CD4-positive, alpha-beta T cell treated with Interleukin-1 beta for 1 hour (primary cell): ENCODE data around the gene TSPAN10.
"Not testable (repeated sequence)": the region's sequence is repeated elsewhere in the genome, so short reads cannot be mapped to it uniquely, and the experiment has no call there.

Source experiments
- DNase-seq, 2 donors: peaks; one replicate each; pipeline ENCODE4 v3.0.0-alpha.2; 2020 to 2022

TSPAN10 gene

DNA sequence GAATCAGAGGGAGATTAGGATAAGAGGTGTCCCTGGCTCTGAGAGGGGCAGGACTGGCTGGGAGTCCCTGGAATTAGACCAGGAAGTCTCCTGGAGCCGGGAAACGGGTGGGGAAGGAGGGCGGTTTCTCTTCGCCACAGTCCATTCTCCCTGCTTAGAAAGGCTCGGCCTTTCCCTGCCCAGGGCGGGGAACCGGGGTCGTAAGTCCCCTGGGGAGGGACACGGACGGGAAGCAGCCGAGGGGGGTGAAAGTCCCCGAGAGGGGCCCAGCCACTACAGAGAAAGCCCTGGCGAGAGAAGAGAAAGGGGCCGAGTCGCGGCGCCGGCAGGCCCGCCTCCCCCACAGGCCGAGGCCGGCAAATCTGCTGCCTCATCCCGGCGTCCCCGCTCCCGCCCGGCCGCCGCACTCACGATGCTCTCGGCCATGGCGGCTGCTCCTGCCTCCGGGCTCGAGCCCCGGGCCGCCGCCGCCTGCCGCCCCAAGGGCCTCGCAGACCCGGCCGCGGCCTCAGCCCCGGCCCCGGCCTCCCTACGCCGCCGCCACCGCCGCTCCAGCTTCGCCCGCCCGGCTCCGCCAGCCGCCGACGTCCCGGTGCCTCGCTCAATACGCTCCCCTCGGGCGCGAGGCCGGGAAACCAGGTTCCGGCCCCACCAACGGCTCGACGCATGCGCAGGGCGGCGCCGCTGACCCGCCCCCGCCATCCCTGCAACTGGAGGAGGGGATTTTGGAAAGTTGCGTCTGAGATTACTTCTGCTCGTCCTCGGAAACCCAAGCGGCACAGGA lies at the start of gene TSPAN10, which contains the start of gene NPLOC4:
TSPAN10 (plus strand) TSS at position 692 of the 784 bp plus-strand sequence. CDS start 5,217 bp downstream, outside the sequence.
NPLOC4 (minus strand) TSS at position 608 of the 784 bp plus-strand sequence; CDS start at position 426, 182 bp downstream.
- peak; percentile 84 to 87 for DNase-seq

DNA sequence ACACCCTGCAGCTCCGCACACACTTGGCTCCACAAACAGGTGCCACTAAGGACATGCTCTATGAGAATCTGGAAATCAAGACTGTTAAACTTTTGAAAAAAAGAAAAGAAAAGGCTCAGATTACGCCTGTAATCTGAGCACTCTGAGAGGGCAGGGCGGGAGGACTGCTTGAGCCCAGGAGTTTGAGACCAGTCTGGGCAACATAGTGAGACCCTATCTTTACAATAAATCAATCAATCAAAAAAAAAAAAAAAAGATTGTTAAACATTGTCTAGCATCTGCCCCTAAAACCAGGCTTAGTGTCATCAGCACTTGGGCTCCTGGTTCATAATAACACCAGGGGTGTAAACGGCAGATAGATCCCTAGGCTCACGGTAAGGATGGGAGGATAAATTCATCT lies 47.4 kb upstream of the TSPAN10 start:
- no peak for DNase-seq

DNA sequence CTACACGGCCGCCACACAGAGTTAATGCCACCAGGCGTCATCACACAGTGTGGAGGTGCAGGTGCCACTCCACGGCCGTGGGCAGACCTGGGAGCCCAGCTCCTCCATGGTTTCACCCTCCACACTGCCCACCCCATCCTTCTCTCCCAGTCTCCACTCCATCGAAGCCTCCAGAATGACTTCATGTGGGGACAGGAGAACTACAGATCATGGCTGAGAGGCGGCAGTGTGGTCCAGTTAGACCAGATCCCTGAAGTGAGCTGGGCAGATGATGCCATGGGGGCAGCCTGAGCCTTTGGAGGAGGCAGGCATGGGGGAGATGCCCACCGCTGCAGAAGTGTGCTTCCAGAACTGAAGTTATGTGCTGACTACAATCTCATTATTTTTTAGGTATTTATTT lies 46.9 kb upstream of the TSPAN10 start:
- DNase-seq: no peak

DNA sequence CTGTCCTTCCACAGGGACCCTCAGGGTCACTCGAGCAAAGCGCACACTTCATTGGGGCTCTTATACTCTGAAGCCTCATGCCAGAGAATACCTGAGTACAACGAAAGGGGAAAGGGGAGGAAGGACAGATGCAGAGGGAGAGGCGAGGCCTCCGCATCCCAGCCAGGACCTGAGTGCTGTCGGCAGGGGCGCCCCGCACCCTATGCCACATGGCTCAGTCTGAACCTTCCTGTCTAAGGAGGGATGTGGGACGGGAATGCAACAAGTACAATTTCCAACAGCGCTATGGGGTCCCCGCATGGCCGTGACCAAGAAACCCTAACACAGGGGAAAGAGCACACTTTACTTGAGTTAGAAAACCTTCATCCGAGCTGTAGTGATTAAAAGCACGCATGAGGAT lies 45.0 kb upstream of the TSPAN10 start:
- no peak for DNase-seq

DNA sequence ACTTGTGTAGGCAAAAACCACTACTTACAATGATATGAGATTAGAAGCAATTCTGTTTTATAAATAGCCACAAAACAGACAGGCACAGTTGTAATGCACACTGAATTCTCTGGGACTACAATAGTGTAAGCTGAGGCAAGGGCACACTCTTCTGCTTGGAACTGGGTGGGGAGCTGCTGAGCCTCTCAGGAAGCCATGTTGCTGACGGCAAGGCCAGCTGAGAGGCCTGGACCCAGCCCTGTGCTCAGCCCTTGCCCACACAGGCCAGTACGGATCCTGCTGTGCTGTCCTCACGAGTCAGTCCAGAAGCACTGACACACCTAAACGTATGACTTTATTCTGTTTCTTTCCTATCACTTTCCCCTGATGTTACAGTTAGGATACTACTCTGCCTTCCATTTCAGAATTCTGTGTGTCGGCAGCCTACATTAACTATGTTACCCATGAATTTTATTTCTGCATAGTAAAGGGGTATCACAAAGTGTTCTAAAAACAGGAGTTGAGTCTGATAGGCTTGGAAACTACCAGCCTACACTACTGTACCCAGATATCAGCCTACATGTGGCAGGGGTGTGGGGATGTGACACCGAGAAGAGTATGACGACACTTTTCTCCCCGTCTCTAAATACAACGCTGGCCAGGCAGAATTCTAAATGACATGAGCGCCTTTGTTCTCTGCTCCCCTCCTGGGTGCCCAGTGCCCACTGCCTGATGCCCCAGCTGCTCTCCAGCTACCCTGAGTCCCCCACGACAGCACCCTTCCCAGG lies 43.7 kb upstream of the TSPAN10 start:
- no peak for DNase-seq

DNA sequence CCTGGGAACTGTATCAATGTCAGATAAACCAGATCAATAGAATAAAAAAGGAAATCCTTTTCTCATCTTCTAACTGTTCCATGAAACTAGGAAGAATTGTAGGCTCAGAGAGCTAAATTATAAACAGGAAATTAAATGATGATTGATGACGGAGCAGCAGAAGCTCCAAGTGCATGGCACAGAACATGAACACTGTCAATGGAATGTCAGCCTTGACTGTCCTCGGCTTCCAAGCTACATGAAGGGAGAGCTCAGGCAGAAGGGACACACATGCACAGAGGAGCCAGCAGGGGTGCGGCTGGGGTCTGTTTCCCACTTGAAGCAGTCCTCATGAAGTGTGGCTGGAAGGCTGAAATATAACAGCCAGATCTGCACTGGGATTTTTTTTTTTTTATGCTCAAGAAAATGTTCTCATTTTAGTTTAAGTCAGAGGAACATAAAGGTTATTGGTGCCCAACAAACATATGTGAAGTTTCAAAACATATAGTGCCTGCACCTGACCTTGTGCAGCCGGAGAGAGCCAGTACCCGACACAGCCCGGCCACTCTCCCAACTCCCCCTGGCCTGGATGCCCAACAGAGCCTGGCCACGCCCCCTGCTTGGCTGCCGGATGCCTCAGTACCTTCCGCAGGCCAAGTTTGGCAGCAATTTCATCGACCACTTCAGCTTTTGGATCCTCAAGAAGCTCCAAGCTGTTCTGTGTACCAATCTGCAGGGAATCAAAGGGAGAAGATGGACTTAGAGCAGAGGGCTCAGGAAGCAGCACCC lies 37.1 kb upstream of the TSPAN10 start:
- no peak for DNase-seq

DNA sequence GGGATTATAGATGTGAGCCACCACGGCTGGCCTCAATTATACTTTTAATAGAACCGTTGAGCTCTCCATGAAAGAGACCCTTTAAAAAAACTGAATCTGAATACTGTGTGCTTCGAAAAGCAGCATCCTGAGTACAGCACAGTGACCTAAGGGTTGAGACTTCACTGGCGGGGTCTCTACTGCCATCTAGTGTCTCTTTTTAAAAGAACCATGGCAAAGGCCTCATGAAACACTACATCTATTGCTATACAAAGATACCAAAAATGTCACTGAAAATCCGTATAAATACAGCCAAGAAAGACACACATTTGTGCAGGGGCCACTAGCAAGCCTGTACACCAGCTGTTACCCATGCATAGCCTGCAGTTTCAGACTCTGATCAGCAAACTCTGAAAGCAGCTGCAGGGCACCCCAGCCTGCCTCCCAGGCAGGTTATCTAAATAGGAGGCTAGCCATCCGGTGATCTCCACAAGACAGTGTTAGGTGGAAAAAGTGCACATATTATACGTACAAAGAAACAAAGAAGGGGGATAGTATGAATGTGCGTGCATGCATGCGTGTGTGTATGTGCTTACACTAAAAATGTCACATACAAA lies 35.4 kb upstream of the TSPAN10 start:
- DNase-seq: peak; percentile 45 to 72

DNA sequence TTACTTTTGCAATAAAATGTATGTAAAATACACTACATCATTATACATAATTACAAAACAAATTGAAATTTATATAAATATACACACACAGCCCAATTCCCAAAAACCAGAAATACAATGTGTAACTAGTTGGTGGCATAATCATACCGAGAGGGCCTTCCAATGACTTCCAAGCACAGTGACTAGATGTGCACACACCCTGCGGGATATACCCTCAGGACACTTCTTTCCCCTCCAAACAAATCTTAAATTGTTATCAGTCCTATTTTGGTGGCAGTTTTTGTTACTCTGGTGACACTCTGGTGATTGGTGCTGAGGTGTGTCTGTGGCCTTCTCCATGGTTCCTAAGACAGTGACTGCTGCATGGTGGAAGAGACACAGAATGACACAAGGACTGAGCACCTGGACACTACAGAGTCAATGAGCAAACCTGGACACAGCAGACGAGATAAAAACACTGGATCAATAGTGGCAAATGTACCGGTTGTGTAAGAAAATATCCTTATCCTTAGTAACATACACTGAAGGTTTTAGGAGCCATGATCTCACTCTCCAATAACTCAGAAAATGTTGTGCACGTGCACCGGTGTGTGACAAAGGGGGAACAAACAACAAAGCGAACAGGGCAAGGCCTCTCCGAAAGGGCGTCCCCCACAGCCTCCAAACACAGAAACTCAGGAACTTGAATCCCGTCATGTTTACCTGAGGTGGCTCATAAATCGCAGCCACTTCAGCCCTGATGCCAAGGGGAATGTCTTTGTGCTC lies 33.0 kb upstream of the TSPAN10 start:
- no peak for DNase-seq

DNA sequence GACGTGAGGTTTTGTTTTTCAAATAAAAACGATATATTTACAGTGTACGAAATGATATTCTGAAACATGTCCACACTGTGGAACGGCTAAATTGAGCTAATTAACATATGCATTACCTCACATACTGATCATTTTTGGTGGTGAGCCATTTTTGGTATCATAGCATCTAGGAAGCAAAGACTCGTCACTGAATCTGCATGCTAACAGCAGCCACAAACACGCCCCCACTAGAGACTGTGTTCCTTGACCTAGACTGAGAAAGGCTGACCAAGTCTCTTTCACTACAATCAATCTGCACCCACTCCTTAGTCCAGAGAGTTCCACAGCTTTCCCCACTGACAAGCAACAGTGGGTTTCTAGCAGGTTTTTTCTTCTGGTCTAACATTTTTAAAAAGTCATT lies 29.6 kb upstream of the TSPAN10 start:
- no peak for DNase-seq

DNA sequence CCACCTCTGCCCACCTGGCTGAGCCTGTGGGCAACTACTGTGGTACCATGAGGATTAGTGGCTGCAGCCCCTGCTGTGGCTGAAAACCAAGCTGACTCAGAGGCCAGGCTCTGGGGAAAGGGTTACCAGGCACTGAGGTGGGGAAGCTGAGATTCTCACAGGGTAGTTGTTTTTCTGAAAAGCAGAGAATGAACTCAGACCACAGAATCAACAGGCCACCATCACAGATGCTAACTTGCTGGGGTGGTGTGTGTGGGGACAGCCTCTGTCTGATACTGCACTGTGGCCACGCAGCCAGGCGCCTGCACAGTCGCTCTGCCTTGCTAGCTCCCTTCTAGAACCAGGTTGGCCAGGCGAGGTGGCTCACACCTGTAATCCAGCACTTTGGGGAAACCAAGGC lies 28.9 kb upstream of the TSPAN10 start:
- DNase-seq: no peak

DNA sequence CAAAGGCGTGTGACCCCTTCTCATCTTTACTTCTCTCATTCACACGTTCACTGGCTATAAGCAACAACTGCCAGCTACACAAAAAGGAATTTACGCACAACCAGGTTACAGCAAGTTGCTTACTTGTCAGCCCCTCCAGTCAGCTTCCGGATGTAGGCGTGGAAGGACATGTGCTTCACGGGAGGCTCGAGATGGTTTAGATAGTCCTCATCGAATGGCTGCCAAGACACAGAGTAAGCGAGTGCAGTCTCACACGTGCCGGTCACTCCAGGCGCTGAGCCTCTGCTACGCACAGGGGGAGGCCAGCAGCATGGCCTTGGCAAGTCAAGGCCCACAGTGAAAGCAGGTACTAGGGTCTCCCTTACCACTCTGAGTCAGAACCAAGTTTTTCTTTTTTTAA lies 28.4 kb upstream of the TSPAN10 start:
- DNase-seq: no peak

DNA sequence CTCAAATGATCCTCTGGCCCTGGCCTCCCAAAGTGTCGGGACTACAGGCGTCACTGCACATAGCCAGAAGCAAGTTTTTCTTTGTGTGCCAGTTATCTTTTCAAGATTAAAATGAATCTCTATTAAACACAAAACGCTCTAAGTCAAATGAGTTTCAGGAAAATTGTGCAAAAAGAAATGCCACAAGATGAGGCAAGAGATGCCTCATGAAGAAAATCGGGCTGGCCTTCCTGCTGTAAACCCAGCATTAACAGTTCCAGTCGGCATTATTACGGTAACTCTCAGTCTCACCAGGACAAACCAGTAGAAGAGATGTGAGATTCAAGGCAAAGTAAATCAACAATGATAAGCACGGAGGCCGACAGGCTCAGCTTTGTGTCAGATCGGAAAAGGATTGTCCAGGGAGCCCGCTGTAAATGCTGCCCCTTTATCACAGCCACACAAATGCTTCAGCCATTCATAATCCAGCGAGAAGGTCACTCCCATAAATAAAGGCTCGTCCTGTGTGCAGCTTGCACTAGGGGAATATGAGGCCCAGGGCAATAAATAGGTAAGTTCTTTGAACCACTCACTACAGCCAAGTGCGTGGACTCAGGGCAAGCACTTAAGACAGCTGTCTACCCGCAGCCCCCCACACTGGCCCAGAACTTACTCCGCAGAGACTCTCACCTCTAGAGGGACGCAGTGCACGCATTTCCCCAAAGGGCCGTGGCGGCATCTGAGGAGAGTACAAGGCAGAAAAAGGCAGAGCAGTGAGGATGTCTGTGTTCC lies 27.3 kb upstream of the TSPAN10 start:
- DNase-seq: no peak

DNA sequence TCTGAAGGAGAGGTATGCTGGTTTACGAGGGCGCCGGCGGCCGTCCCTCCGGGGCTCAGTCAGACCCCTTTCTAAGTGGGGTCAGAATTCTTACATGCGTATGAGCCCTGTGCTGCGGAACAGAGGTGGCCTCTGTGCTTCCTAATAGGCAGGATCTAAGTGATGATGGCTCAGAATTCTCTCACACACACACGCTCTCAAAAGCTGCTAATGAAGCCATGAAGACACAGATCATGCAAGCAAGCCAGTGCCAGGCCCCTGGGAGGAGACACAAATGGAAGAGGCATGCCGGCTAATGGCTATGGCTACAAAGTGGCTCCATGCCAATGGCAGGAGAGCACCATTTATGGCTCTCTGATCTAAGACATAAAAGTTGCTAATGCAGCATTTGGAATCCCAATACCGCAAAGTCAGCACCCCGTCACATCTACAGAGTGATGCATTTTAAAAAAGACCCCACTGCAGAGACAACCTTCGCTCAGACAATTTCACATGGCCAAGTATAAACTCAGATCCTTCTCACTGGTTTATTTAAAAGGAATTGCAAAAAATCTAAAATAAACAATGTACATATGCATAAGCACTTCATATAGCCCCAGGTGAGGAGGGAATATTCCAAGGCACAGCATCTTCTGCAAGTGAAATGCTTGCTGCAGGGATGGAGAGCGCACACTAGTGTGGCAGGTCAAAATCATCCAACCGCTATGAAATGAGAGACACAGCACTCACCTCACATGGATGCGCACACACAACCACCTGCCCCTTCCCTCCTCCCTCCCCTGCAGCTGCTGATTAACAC lies 24.6 kb upstream of the TSPAN10 start:
- DNase-seq: no peak

DNA sequence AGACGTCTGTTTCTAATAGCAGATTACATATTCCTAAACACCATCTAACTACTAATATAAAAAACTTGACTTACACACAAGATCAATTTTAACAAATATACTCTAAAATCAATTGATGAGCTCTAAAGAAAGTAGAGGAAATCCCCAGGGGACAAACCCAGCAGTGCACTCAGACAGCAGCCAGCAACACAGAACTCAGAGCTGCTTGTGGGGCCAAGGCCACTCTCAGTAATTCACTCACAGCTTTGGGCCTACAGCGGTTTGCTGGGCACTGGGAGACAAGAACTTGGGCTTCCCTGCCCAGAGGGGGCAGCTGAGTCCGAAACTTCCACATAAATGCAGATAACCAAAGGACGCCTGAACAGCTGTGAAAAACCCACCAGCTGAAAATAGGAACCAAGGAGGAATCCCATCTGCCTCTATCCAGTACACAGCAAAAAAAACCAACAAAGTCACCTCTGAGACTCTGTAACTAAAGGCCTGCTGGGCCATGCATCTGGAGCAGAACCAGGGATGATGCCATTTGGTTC lies 21.5 kb upstream of the TSPAN10 start:
- no peak for DNase-seq

DNA sequence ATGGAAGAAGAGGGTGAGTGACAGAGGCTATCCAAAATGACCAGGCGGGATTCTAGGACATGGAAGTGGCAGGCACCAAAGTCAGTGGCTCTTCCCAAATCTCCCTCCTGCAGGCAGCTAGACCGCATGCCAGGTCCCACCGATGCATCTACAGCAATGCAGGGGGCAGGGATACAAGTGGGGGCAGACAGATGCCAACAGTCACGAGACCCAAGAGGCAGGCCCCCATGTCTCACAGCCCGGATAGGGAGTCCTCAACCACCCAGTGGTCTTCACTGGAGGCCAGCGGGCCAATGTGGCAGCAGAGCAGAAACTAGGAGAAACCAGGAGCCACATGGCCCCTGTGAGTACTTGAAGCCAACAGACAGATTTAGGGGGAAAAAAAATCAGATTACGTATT lies 20.1 kb upstream of the TSPAN10 start:
- DNase-seq: no peak

DNA sequence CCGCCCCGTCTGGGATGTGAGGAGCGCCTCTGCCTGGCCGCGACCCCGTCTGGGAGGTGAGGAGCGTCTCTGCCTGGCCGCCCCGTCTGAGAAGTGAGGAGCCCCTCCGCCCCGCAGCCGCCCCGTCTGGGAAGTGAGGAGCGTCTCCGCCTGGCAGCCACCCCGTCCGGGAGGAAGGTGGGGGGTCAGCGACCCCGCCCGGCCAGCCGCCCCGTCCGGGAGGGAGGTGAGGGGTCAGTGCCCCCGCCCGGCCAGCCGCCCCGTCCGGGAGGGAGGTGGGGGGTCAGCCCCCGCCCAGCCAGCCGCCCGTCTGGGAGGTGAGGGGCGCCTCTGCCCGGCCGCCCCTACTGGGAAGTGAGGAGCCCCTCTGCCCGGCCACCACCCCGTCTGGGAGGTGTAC lies 18.7 kb upstream of the TSPAN10 start:
- DNase-seq: not testable (repeated sequence)

DNA sequence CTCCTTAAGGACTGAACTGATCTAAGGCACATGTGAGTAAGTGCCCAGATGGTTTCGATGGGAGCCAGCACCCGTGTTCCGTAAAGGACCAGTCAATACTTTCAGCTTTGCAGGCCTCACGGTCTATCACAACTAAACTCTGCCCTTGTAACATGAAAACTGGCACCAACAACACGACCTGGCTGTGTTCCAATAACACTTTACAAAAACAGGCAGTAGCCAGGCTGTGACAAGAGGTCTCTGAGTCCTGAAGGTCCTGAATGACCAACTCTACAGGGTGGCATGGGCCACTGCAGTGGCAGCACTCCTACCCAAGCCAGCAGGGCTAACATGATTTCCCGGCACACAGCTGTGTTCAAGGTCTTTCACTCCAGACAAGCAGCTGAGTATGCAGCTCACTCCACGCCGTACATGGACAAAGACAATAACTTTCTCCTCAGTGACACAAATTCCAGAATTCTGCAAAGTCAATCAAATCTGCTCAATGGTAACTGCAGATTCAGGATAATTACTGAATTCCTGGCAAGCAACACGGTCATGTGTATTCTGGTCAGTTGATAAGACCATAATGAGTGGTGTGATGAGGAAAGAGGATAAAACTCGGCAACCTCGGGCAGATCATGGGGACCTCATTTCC lies 15.4 kb upstream of the TSPAN10 start:
- no peak for DNase-seq

DNA sequence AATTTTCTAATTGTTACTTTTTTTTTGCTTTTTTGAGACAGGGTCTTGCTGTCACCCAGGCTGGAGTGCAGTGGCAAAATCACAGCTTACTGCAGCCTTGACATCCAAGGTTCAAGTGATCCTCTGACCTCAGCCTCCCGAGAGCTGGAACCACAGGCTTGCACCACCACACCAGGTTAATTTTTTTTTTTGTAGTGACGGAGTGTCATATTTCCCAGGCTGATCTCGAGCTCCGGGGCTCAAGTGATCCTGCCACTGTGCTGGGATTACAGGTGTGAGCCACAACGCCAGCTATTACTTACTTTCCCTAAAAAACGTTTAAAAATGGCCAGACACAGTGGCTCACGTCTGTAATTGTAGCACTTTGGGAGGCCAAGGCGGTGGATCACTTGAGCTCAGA lies 6.7 kb upstream of the TSPAN10 start:
- DNase-seq: no peak

DNA sequence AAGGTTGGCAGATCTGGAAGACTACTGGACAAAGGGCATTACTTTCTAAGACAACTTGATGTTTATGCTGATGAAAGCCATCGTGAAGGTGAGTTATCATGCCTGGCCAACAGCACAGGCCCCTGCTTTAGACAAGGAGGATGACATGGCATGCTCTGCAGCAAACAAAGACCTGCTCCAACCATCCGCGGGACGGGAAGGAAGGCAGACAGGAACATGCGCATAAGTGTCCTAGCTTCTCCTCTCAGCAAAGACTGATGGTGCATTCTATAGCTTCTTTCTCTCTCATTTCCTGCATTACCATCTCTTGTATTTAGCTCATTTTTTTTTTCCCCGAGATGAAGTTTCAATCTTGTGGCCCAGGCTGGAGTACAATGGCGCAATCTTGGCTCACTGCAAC lies 5.5 kb upstream of the TSPAN10 start:
- DNase-seq: no peak

DNA sequence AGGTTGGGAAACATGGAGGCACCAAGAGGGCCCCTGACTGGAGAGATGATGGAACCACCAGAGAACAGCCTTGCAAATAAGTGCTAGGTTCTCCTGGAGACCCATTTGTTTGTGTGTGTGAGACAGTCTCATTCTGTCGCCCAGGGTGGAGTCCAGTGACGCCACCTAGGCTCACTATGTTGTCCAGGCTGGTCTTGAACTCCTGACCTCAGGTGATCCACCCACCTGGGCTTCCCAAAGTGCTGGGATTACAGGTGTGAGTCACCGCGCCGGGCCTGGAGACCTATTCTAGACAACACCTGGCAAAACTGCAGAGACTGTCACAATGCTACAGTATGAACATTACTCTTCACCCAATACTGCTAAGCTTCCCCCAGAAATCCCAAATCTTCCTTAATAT lies 1.6 kb upstream of the TSPAN10 start:
- DNase-seq: no peak
